ENCODE data around the gene TPPP3. TPM values are rescaled to one million over a fixed set of nuclear protein-coding genes. Genes with fewer than 3 reads are reported as not detected.

The TPPP3 gene
- total and polyA plus RNA-seq, 9 donors: 2.2 to 269 (median 15.2) TPM

- Histone ChIP-seq H3K9me3 (no peaks in the 10 kb centered on the region), H3K4me3 (no peak overlapping the region), H3K36me3 (no peaks in the 10 kb centered on the region), H3K27me3 (no peaks in the 10 kb centered on the region), H3K4me1 (ENCODE audit: insufficient read depth) (peaks cover 8% of the 10 kb centered on the region), H3K27ac (no peak overlapping the region)
- 89 to 100% (median 94%) methylated on average over 2 of the region's 2 CpGs for WGBS, 3 donors
- intact Hi-C loops (cut with DNase I): no loop called here
- no peak for DNase-seq
- TF ChIP-seq EP300 (IDR thresholded peaks at IDR 0.05) (no peak), POLR2A (IDR thresholded peaks at IDR 0.05) (no peak), CTCF (IDR thresholded peaks at IDR 0.05) (no peak)
Observed at GRCh38 chr16:67388591-67388990, 4.7 kb downstream of the TPPP3 start.

GRCh38 chr16:67388191-67388590 is 5.1 kb downstream of the TPPP3 start:
- no peak overlapping the region for H3K27ac ChIP-seq
- intact Hi-C loops (cut with DNase I): no loop called here
- no peaks in the 10 kb centered on the region for H3K9me3 ChIP-seq
- TF ChIP-seq EP300 (IDR thresholded peaks at IDR 0.05) (no peak), CTCF (IDR thresholded peaks at IDR 0.05) (no peak), POLR2A (IDR thresholded peaks at IDR 0.05) (no peak)
- H3K4me1 ChIP-seq (ENCODE audit: insufficient read depth): peaks cover 8% of the 10 kb centered on the region
- H3K36me3 ChIP-seq: no peaks in the 10 kb centered on the region
- WGBS, 3 donors: 78 to 84% (median 83%) methylated on average over 8 of the region's 8 CpGs
- no peak overlapping the region for H3K4me3 ChIP-seq
- no peaks in the 10 kb centered on the region for H3K27me3 ChIP-seq
- DNase-seq: no peak

GRCh38 chr16:67387479-67388079 is 5.7 kb downstream of the TPPP3 start:
- 84 to 89% (median 88%) methylated on average over 8 of the region's 8 CpGs for WGBS, 3 donors
- Histone ChIP-seq H3K4me3 (no peak overlapping the region), H3K36me3 (no peaks in the 10 kb centered on the region), H3K4me1 (ENCODE audit: insufficient read depth) (peaks cover 3% of the 10 kb centered on the region), H3K9me3 (no peaks in the 10 kb centered on the region), H3K27ac (no peak overlapping the region), H3K27me3 (no peaks in the 10 kb centered on the region)
- DNase-seq: no peak
- intact Hi-C loops (cut with DNase I): no loop called here
- TF ChIP-seq EP300 (IDR thresholded peaks at IDR 0.05): no peak
- TF ChIP-seq POLR2A (IDR thresholded peaks at IDR 0.05): no peak
- no peak for TF ChIP-seq CTCF (IDR thresholded peaks at IDR 0.05)

GRCh38 chr16:67386861-67387455 is 6.3 kb downstream of the TPPP3 start:
- intact Hi-C loops (cut with DNase I): no loop called here
- no peaks in the 10 kb centered on the region for H3K4me1 ChIP-seq (ENCODE audit: insufficient read depth)
- H3K4me3 ChIP-seq: no peak overlapping the region
- no peak for DNase-seq
- no peaks in the 10 kb centered on the region for H3K27me3 ChIP-seq
- H3K9me3 ChIP-seq: no peaks in the 10 kb centered on the region
- H3K27ac ChIP-seq: no peak overlapping the region
- TF ChIP-seq POLR2A (IDR thresholded peaks at IDR 0.05): no peak
- TF ChIP-seq EP300 (IDR thresholded peaks at IDR 0.05): no peak
- TF ChIP-seq CTCF (IDR thresholded peaks at IDR 0.05): no peak
- no peaks in the 10 kb centered on the region for H3K36me3 ChIP-seq
- WGBS, 3 donors: 93 to 97% (median 96%) methylated on average over 5 of the region's 5 CpGs

Data from ovary (tissue), 9 donors.